ENCODE measurements around the gene SERPINE2. TPM values are rescaled to one million over a fixed set of nuclear protein-coding genes. Genes with fewer than 3 reads are reported as not detected.

SERPINE2 gene
- total RNA-seq, 4 donors from 2014 or later: 25.5 to 94.5 (median 38.5) TPM

- no peaks in the 10 kb centered on the region for H3K36me3 ChIP-seq
- no peak for DNase-seq (ENCODE audit: low spot score in 2 of 2)
- H3K27ac ChIP-seq: peak overlapping the region in 1 of 4 donors; percentile 55
- H3K27me3 ChIP-seq: no peaks in the 10 kb centered on the region
- TF ChIP-seq CTCF (IDR thresholded peaks at IDR 0.05) (no peak), POLR2A (IDR thresholded peaks at IDR 0.05) (no peak), EP300 (IDR thresholded peaks at IDR 0.05) (no peak)
- WGBS, 2 donors: 83 to 84% methylated on average over 6 of the region's 6 CpGs
- H3K9me3 ChIP-seq: no peaks in the 10 kb centered on the region
- H3K4me3 ChIP-seq: no peak overlapping the region
- peaks cover 0 to 11% (median 4%) of the 10 kb centered on the region in 4 donors for H3K4me1 ChIP-seq
These were observed 86.7 kb downstream of the SERPINE2 start for GRCh38 chr2:223952280-223952968.

- Histone ChIP-seq H3K36me3 (no peaks in the 10 kb centered on the region), H3K4me3 (no peak overlapping the region), H3K4me1 (peaks cover 0 to 12% (median under 1%) of the 10 kb centered on the region in 4 donors), H3K9me3 (no peaks in the 10 kb centered on the region), H3K27ac (peak overlapping the region in 1 of 4 donors; percentile 32), H3K27me3 (no peaks in the 10 kb centered on the region)
- no peak for DNase-seq (ENCODE audit: low spot score in 2 of 2)
- 72 to 76% methylated on average over 3 of the region's 3 CpGs for WGBS, 2 donors
- TF ChIP-seq EP300 (IDR thresholded peaks at IDR 0.05): no peak
- TF ChIP-seq POLR2A (IDR thresholded peaks at IDR 0.05): no peak
- no peak for TF ChIP-seq CTCF (IDR thresholded peaks at IDR 0.05)
These were observed 88.4 kb downstream of the SERPINE2 start for GRCh38 chr2:223950448-223951347.

GRCh38 chr2:223949241-223949840 lies 89.7 kb downstream of the SERPINE2 start:
- no peaks in the 10 kb centered on the region for H3K9me3 ChIP-seq
- TF ChIP-seq EP300 (IDR thresholded peaks at IDR 0.05): no peak
- no peak for TF ChIP-seq POLR2A (IDR thresholded peaks at IDR 0.05)
- TF ChIP-seq CTCF (IDR thresholded peaks at IDR 0.05): no peak
- no peak overlapping the region for H3K27ac ChIP-seq
- H3K27me3 ChIP-seq: no peaks in the 10 kb centered on the region
- peaks cover 0 to 17% (median 3%) of the 10 kb centered on the region in 4 donors for H3K4me1 ChIP-seq
- WGBS, 2 donors: 78 to 94% methylated on average over 3 of the region's 3 CpGs
- H3K4me3 ChIP-seq: no peak overlapping the region
- no peaks in the 10 kb centered on the region for H3K36me3 ChIP-seq
- DNase-seq (ENCODE audit: low spot score in 2 of 2): no peak

GRCh38 chr2:223947711-223948205 lies 91.3 kb downstream of the SERPINE2 start:
- H3K9me3 ChIP-seq: no peaks in the 10 kb centered on the region
- H3K27ac ChIP-seq: no peak overlapping the region
- peaks cover 0 to 30% (median 9%) of the 10 kb centered on the region in 4 donors for H3K4me1 ChIP-seq
- WGBS, 2 donors: 37 to 40% methylated on average over 5 of the region's 5 CpGs
- H3K36me3 ChIP-seq: no peaks in the 10 kb centered on the region
- DNase-seq (ENCODE audit: low spot score in 2 of 2): no peak
- H3K4me3 ChIP-seq: no peak overlapping the region
- no peaks in the 10 kb centered on the region for H3K27me3 ChIP-seq
- TF ChIP-seq POLR2A (IDR thresholded peaks at IDR 0.05) (no peak), EP300 (IDR thresholded peaks at IDR 0.05) (no peak), CTCF (IDR thresholded peaks at IDR 0.05) (no peak)

Measured in tibial nerve (tissue), 4 donors.